ENCODE measurements around the gene NOXO1.

DNA sequence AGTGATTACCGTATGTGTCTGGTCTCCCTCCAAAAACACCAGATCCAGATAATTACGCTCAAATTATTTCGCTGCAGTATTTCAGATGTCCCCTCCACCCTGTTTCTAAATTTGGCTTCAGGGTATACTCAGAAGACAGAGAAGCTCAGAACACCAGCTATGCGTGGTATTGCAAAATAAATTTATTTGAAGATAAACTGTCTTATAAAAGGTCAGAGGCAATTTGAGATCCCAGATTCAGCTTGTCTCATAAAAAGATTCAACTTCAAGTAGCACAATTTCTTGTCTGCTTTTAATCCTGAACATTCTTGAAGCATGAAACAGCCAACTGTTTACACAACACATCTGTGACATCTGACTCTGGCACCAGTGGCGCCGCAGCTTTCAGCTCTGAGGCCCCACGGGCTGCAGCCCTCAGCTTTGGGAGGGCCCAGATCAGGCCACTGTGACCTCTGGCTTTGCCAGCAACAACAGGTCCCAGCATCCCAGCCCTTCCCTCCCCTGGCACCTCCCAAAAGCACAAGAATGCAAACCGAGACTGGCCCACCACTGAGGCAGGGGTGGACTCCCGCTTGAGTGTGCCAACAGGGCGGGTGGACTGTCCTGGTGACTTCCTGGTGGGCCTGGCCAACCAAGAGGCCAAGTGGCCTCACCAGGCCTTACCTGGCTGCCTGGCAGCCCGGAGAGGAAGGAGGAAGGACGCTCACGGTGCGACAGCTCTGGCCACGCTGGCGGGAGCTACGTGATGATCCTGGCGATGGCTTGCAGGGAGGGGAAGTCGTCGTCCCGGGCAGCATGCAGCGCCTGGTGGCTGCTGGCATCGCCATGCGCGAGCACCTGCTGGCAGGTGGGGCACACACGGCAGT, 16.5 kb upstream of the NOXO1 start:
- TF ChIP-seq CTCF (IDR thresholded peaks at IDR 0.05; ENCODE audit: insufficient read depth, low read length, poor library complexity, severe bottlenecking), result no peak
- no peak for TF ChIP-seq EZH2phosphoT487 (conservative IDR thresholded peaks at IDR 0.05; ENCODE audit: low read length)
